Activated T-cell treated with anti-CD3 and anti-CD28 coated beads, Interleukin-2, amount 50 U/mL, for 4 hours (primary cell): Measurements from ENCODE around the gene FAM219B. TPM values are rescaled to one million over a fixed set of nuclear protein-coding genes. Genes with fewer than 3 reads are reported as not detected.

Experiments
- ATAC-seq, 2 donors: fragments of 200-7000 bp; cut with Tn5 transposase; one replicate each; pipeline ENCODE4 v1.10.0; 2021
- DNase-seq: peaks from one replicate; pipeline ENCODE4 v3.0.0-alpha.2; 2020
- H3K27me3 Mint-ChIP-seq: one replicate; pipeline ENCODE4 v1.8.0; 2021; ENCODE audit warnings: low read depth, mixed read lengths
- H3K36me3 Mint-ChIP-seq: one replicate; pipeline ENCODE4 v1.8.0; 2022; ENCODE audit warnings: mixed read lengths; ENCODE audit not compliant: insufficient read depth
- H3K4me1 Mint-ChIP-seq: one replicate; pipeline ENCODE4 v1.8.0; 2021; ENCODE audit warnings: low read depth, mixed read lengths
- H3K4me3 Mint-ChIP-seq: one replicate; pipeline ENCODE4 v1.8.0; 2021; ENCODE audit warnings: mild to moderate bottlenecking, moderate library complexity, mixed read lengths
- H3K9me3 Mint-ChIP-seq: one replicate; pipeline ENCODE4 v1.8.0; 2021; ENCODE audit warnings: mixed read lengths
- total RNA-seq, 3 donors: library from RNA; stranded (reverse); gene quantifications; one replicate each; pipeline ENCODE4 v1.2.1, GENCODE V29; 2021

The FAM219B gene
- total RNA-seq, 3 donors from 2014 or later = 23.6 to 26.6 (median 26.4) TPM

DNA sequence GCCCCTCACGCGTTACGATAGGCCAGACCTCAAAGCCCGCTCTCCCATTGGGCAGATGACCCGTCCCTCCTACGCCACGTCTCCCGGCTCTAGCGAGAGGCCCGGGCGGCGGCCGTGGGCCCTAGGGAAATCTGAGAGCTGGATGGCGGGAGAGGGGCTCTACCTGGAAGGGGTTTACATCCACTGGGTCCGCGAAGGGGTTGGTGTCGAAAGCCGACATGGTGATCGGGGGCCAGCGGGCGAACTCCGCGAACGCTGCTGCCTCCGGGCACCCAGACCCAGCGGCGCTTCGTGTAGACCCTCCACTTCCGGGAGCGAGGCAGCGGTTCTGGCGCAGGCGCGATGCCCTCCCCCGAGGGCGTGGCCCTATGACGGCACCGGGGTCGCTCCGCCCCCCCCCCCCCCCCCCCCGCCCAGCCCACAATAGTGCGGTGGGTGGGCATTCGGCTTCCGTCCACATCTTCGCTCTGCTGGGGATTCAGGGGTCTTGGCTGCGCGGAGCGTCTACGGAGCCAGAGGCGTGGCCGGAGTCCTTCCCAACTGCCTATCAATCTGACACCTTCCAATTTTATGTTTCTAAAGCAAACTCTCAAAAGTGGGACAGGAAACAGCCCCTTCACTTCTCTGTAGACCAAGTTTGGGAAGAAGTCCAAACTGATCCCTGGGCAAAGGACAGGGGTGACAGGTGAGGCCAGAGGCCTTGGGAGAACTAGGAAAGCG lies 33.5 kb downstream of the FAM219B start, which contains the start of gene SCAMP2:
TSS of gene SCAMP2 (minus strand) at position 330 of the 720 bp plus-strand sequence. CDS start at position 220, 110 bp downstream.
- no peaks in the 10 kb centered on the region for H3K9me3 Mint-ChIP-seq
- ATAC-seq (peak; percentile 92 to 95), DNase-seq (peak; percentile 84)
- no peaks in the 10 kb centered on the region for H3K27me3 Mint-ChIP-seq
- H3K4me3 Mint-ChIP-seq = peak within 1 kb of the TSS; percentile 99
- H3K4me1 Mint-ChIP-seq = peaks cover 50% of the 10 kb centered on the region
- peaks cover 2% of the 10 kb centered on the region for H3K36me3 Mint-ChIP-seq

DNA sequence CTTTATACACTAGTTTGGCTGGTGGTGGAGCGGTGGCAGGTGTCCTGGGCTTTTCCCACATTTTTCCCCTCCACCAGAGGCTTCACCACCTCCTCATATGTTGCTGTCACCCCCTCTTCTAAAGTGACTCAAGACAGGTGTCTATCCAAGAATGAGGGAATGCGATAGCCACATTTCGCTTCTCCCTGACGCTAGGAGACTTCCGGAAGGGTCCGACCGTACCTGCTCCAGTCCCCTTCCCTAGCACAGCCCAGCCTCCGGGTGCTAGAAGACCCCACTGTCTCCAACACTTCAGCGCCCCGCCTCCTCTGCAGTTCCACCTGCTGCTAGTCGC lies 34.0 kb downstream of the FAM219B start:
- DNase-seq (no peak), ATAC-seq (no peak)
- Mint-ChIP-seq H3K4me1 (peaks cover 55% of the 10 kb centered on the region), H3K4me3 (peak overlapping the region; percentile 99), H3K36me3 (peaks cover 7% of the 10 kb centered on the region), H3K27me3 (no peaks in the 10 kb centered on the region), H3K9me3 (no peaks in the 10 kb centered on the region)

DNA sequence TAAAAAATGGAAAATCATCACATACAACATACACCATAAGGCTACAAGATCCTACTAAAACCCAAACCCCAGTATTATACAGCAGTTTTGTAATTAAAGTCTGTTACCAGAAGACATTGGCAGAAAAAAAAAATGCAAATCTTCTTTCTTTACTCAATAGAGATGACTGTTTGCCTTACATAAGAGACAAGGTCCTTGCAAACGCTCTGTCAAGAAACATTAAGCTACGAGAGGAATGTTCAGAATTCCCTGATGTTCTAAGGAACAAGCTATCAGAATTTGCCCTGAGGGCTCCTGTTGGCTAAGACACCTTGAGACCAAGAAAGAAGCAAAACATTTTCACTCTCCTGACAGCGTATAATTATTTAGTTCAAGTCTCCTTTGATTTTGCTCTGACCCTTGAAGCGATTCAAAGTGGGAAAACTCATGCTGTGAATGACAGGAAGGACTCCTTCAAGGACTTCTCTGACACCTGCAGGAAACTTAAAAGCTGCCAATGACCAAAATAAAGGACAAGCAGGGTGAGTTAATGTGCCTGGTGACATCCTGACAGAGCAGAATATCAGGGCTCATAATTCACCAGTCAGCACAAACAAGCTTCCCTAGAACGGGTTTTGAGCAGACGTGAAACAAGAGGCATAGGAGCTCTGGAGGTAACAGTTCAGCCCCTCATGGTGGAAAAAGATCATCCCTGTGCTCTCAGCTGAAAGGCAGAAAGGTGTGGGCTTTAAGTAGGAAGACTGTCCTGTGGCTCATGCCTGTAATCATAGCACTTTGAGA lies 36.0 kb downstream of the FAM219B start:
- ATAC-seq (no peak), DNase-seq (no peak)
- Mint-ChIP-seq H3K27me3 (no peaks in the 10 kb centered on the region), H3K4me3 (peak overlapping the region; percentile 99), H3K9me3 (no peaks in the 10 kb centered on the region), H3K36me3 (peaks cover 18% of the 10 kb centered on the region), H3K4me1 (peaks cover 75% of the 10 kb centered on the region)

DNA sequence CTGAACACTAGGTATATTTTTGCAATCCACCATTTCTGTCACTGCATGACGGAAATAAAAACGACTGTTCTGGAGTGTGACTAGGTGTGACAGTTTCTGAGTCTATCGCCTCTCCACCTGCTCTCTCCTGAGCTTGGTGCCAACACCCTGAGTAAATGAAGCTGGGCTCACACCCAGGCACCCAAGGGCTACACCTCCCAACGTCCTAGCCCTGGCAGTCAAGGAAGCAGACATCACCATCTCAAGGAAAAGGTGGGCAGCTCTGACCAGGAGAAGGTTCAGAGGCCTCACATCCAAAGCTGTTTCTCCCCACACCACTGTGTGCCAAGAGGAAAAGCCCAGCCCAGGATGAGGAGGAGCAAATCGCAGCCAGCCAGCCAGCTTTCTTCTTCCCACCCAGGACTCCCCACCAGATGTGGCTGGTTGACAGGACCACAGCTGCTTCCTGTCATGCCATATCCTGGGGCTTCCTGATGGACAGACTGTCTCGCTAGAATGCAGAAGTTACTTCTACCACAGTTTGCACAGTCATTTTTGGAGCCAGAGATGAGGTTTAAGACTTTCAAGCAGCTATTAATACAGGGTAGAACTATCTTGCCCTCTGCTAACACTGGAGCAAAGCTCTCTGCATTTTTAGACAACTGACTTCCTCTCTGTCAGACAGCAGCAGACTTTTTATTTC lies 36.8 kb downstream of the FAM219B start:
- peaks cover 19% of the 10 kb centered on the region for H3K36me3 Mint-ChIP-seq
- ATAC-seq (peak; percentile 24 to 33), DNase-seq (no peak)
- H3K27me3 Mint-ChIP-seq = no peaks in the 10 kb centered on the region
- H3K4me1 Mint-ChIP-seq = peaks cover 81% of the 10 kb centered on the region
- H3K4me3 Mint-ChIP-seq = peak overlapping the region; percentile 99
- H3K9me3 Mint-ChIP-seq = no peaks in the 10 kb centered on the region

DNA sequence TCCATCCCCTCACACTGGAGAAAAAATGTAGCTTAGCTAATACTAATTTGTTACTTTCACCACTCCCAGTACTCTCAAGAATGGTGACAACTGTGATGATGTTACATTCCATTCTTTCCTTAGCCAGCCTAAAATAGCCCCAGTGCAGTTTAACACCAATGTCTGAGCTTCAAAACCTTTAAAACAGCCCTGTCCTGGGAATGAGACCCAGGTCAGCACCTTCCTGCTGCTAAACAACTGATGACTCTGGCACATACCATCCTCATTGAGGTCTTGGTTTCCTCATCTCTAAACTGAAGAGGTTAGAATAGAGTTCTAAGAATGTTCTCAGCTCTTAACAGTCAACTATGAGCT lies 37.3 kb downstream of the FAM219B start:
- Mint-ChIP-seq H3K27me3 (no peaks in the 10 kb centered on the region), H3K36me3 (peaks cover 19% of the 10 kb centered on the region), H3K4me3 (peak overlapping the region; percentile 99), H3K9me3 (no peaks in the 10 kb centered on the region), H3K4me1 (peaks cover 85% of the 10 kb centered on the region)
- DNase-seq = no peak
- no peak for ATAC-seq

DNA sequence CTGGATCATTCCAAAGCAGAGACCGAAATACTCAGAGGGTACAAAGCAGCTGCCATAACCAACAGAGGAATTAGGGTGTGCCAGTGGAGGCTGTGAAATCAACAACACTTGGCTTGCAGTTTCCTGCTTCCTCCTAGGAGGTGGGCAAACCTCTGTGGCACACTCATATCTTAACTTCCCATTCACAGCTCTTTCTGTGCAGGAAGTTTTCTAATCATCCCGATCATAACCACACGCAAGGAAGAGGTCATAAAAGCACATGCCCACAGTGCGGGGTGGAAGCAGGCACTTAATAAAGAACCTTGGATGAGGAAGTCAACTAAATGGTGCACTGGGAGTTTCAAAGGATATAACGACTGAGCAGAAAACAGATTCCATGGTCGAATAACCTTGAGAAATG lies 38.6 kb downstream of the FAM219B start:
- Mint-ChIP-seq H3K36me3 (peaks cover 19% of the 10 kb centered on the region), H3K4me1 (peaks cover 87% of the 10 kb centered on the region), H3K9me3 (no peaks in the 10 kb centered on the region), H3K4me3 (peak overlapping the region; percentile 70), H3K27me3 (no peaks in the 10 kb centered on the region)
- no peak for ATAC-seq
- no peak for DNase-seq

DNA sequence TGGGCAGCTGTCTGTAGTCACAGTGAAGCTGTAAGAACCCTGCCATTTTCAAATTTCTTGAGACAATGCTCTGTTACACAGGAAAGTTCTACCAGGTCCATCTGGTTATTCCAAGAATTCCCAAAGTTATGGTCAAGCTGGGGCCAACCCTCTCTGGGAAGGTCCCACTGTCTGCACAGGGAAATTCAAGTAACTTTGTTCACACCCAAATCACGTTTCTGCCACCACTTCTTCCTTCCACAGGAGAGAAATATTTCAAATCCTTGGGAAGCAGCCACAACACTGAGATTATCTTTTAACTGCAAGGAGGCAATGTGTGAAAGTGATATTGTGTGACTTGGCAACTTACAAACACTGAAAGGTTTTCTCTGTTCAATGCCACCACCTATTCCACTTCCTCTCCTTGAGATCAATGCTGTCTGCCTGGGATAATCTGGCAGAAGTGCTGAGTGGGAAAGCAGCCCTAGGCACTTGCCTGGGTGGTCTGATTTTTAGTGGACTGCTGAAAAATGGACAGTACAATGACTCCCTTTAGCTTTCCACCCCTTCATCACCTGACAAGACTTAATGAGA lies 39.1 kb downstream of the FAM219B start:
- H3K27me3 Mint-ChIP-seq = no peaks in the 10 kb centered on the region
- no peaks in the 10 kb centered on the region for H3K9me3 Mint-ChIP-seq
- peak overlapping the region; percentile 70 for H3K4me3 Mint-ChIP-seq
- no peak for ATAC-seq
- no peak for DNase-seq
- peaks cover 85% of the 10 kb centered on the region for H3K4me1 Mint-ChIP-seq
- H3K36me3 Mint-ChIP-seq = peaks cover 19% of the 10 kb centered on the region

DNA sequence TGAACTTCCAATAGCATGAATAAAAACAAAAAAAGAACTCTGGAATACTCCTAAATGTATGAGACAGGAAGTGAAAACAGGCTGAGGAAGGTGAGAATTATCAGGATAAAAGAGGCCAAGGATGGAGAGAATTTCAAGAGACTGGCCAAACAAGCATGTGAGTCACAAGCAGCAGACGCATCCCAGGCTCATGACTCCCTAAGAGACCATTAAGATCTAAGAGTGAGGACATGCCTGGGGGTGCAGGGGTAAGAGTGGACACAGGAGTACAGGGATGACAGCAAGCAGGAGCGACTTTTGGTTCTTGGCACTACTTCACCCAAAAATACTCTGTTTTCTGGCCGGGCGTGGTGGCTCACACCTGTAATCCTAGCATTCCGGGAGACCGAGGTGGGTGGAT lies 40.6 kb downstream of the FAM219B start:
- Mint-ChIP-seq H3K36me3 (peaks cover 19% of the 10 kb centered on the region), H3K4me1 (peaks cover 78% of the 10 kb centered on the region), H3K27me3 (no peaks in the 10 kb centered on the region), H3K4me3 (peak overlapping the region; percentile 40), H3K9me3 (no peaks in the 10 kb centered on the region)
- ATAC-seq (no peak), DNase-seq (no peak)

DNA sequence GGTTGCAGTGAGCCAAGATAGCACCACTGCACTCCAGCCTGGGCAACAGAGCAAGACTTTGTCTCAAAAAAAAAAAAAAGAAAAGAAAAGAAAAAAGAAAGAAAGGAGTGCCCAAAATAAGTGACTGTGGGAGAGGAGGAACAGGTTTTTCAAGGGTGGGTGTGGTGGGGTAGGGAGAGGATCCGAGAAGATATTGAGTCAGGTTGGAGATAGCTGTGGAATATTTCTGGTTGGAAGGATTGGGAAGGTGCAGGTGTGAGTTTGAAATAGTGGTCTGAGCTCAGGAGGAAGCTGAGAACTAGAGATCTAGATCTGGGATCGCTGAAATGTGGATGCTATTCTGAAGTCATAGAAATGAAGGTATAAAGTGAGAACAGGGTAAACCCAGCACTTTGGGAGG lies 41.3 kb downstream of the FAM219B start:
- Mint-ChIP-seq H3K4me3 (no peak overlapping the region), H3K27me3 (no peaks in the 10 kb centered on the region), H3K36me3 (peaks cover 19% of the 10 kb centered on the region), H3K4me1 (peaks cover 71% of the 10 kb centered on the region), H3K9me3 (no peaks in the 10 kb centered on the region)
- ATAC-seq (no peak), DNase-seq (no peak)

DNA sequence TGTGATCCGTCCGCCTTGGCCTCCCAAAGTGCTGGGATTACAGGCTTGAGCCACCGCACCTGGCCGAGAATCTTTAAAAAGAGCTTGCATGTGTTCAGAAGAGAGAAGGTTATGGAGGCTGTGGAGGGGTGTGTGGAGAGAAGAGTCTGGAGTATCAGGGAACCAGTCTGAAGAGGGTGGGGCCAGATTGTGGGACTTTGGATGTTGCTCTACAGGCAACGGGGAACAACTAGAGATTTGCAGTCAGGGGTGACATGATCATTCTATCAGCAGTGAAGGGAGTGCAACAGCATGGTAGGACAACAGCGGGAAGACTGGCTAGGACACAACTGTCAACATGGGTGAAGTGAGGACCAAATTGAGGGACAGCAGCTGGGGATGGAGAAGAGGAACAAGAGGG lies 42.4 kb downstream of the FAM219B start:
- peaks cover 65% of the 10 kb centered on the region for H3K4me1 Mint-ChIP-seq
- H3K27me3 Mint-ChIP-seq = no peaks in the 10 kb centered on the region
- ATAC-seq (no peak), DNase-seq (no peak)
- H3K36me3 Mint-ChIP-seq = peaks cover 17% of the 10 kb centered on the region
- no peaks in the 10 kb centered on the region for H3K9me3 Mint-ChIP-seq
- H3K4me3 Mint-ChIP-seq = no peak overlapping the region

DNA sequence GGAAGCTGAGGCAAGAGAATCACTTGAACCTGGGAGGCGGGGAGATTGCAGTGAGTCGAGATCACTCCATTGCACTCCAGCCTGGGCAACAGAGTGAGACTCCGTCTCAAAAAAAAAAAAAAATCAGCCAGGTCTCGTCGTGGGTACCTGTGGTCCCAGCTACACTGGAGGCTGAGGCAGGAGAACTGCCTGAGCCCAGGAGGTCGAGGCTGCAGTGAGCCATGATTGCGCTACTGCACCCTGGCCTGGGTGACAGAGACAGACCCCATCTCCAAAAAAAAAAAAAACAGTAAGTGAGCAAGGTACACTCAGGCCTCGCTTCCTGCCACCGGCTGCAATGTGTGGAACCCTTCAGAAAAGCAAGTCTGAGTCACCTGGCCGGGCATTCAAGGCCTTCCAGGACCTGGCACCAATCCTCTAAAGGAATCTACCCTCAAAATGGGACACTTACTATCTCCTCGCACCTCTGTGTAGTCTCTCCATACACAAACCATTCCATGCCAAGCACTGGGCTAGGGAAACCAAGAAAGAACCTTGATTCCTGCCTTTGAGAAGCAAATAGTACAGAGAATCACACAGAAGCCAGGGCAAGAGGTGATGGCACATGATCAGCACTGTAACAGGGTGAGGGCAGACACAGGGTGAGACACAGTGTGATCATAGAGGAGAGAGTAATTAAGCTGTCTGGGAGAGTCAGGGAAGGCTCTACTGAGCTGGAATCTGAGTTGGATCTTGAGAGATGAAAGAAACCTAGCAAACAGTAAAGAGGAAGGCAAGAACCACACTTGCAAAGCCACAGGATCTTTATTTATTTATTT lies 43.2 kb downstream of the FAM219B start:
- Mint-ChIP-seq H3K9me3 (no peaks in the 10 kb centered on the region), H3K4me1 (peaks cover 64% of the 10 kb centered on the region), H3K27me3 (no peaks in the 10 kb centered on the region), H3K36me3 (peaks cover 17% of the 10 kb centered on the region), H3K4me3 (no peak overlapping the region)
- ATAC-seq (peak; percentile 47 to 74), DNase-seq (no peak)

DNA sequence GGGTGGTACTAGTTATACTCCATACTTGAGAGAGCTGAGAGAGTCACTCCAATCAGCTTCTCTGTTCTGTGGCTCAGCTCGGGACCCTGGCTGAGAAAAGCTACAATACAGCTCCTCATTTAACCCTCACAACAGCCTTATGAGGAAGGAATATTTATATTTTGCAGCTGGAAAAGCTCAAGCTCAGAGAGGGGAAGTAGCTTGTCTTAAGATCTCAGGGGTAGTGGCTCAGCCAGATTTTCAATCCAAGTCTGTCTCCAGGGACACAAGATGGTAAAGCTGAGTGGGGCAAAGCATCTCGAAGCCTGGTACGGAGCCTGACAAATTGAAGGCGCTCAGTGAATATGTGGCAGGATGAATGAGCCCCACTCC lies 48.3 kb downstream of the FAM219B start:
- peaks cover 42% of the 10 kb centered on the region for H3K4me1 Mint-ChIP-seq
- H3K9me3 Mint-ChIP-seq = no peaks in the 10 kb centered on the region
- DNase-seq = no peak
- no peak overlapping the region for H3K4me3 Mint-ChIP-seq
- H3K36me3 Mint-ChIP-seq = peaks cover 4% of the 10 kb centered on the region
- no peaks in the 10 kb centered on the region for H3K27me3 Mint-ChIP-seq
- no peak for ATAC-seq

DNA sequence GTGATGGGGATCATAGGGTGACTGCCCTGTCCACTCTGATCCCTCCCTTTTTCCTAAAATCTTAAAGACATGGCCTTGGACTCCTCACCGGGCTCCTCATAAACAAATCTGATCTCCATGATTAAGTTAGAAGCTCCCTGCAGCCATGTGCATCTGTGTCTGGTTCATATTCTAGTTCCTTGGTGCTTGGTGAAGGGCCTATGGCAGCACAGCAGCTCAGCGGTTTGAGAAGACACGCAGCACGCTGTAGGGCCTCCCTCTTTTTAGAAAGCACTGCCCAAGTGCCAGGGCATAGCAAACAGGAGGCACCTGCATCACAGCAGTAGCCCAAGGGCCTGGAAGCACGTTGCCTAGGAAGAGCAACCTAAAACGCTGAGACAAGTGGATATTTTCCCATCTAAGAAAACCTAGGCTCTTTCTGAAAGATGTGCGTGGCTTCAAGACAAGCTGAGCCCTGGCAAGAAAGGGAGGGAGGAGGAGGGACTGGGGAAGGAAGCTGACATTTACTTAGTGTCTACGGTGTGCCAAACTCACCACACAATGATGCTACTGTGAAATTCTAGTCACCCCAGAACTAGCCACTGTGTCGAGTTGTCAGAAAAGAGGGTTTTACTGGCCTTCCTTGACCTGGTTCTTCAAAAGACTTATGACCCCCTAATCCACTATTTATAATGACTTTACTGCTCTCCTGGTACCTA lies 48.8 kb downstream of the FAM219B start:
- ATAC-seq (peak in 1 of 2 donors; percentile 48), DNase-seq (no peak)
- Mint-ChIP-seq H3K4me3 (no peak overlapping the region), H3K27me3 (no peaks in the 10 kb centered on the region), H3K9me3 (no peaks in the 10 kb centered on the region), H3K36me3 (peaks cover 5% of the 10 kb centered on the region), H3K4me1 (peaks cover 39% of the 10 kb centered on the region)
